GM23338 (cell line): ENCODE results near the gene ARFGAP2. TPM values are rescaled to one million over a fixed set of nuclear protein-coding genes. Genes with fewer than 3 reads are reported as not detected.

Source experiments
- ATAC-seq: fragments of 200-7000 bp; cut with Tn5 transposase; 3 replicates; pipeline ENCODE4 v1.9.1; 2020
- DNase-seq: peaks from one replicate; pipeline ENCODE4 v3.0.0-alpha.2; 2015; ENCODE audit warnings: low spot score
- H2AFZ ChIP-seq: fragments of 200-600 bp; sonication (generic); 2 replicates; pipeline ENCODE4 v1.8.0; 2016; ENCODE audit warnings: antibody characterized with exemption, mild to moderate bottlenecking, moderate library complexity
- H3F3A ChIP-seq: fragments of 200-600 bp; sonication (generic); replicated peaks from 2 replicates; pipeline ENCODE4 v1.8.0; 2017; ENCODE audit warnings: antibody characterized with exemption, mixed run types, low read depth
- H3K27ac ChIP-seq: fragments of 200-600 bp; sonication (generic); 2 replicates; pipeline ENCODE4 v1.6.1; 2016; ENCODE audit warnings: low read depth
- H3K27me3 ChIP-seq: fragments of 200-600 bp; sonication (generic); 2 replicates; pipeline ENCODE4 v1.8.0; 2016; ENCODE audit warnings: mild to moderate bottlenecking, mixed run types, moderate library complexity; ENCODE audit not compliant: insufficient read depth
- H3K36me3 ChIP-seq: fragments of 200-600 bp; sonication (generic); 2 replicates; pipeline ENCODE4 v1.8.0; 2016; ENCODE audit warnings: mild to moderate bottlenecking; ENCODE audit not compliant: insufficient read depth
- H3K4me1 ChIP-seq: fragments of 200-600 bp; sonication (generic); 2 replicates; pipeline ENCODE4 v1.8.0; 2016; ENCODE audit warnings: mild to moderate bottlenecking, moderate library complexity; ENCODE audit not compliant: insufficient read depth
- H3K4me2 ChIP-seq: fragments of 200-600 bp; sonication (generic); 2 replicates; pipeline ENCODE4 v1.7.1; 2017; ENCODE audit warnings: mixed run types
- H3K4me3 ChIP-seq: fragments of 200-600 bp; sonication (generic); 2 replicates; pipeline ENCODE4 v1.6.1; 2016; ENCODE audit warnings: mixed run types
- H3K79me2 ChIP-seq: fragments of 200-600 bp; sonication (generic); replicated peaks from 2 replicates; pipeline ENCODE4 v1.8.0; 2017; ENCODE audit warnings: mild to moderate bottlenecking; ENCODE audit not compliant: insufficient read depth
- H3K9me2 ChIP-seq: fragments of 200-600 bp; sonication (generic); 2 replicates; pipeline ENCODE4 v1.8.0; 2017; ENCODE audit not compliant: insufficient read depth
- H4K20me1 ChIP-seq: fragments of 200-600 bp; sonication (generic); replicated peaks from 2 replicates; pipeline ENCODE4 v1.8.0; 2017; ENCODE audit warnings: mild to moderate bottlenecking; ENCODE audit not compliant: insufficient read depth
- H3K27ac Mint-ChIP-seq: 2 replicates; pipeline ENCODE4 v1.8.0; 2020; ENCODE audit warnings: inconsistent platforms, mild to moderate bottlenecking, moderate library complexity, mixed read lengths
- H3K27me3 Mint-ChIP-seq: 3 replicates; pipeline ENCODE4 v1.8.0; 2022; ENCODE audit warnings: low read depth, mild to moderate bottlenecking, moderate library complexity, mixed read lengths, inconsistent platforms; ENCODE audit not compliant: insufficient read depth, poor library complexity
- H3K36me3 Mint-ChIP-seq: 3 replicates; pipeline ENCODE4 v1.8.0; 2021; ENCODE audit warnings: low read depth, mild to moderate bottlenecking, inconsistent platforms, moderate library complexity, mixed read lengths
- H3K4me1 Mint-ChIP-seq: 3 replicates; pipeline ENCODE4 v1.8.0; 2020; ENCODE audit warnings: mild to moderate bottlenecking, inconsistent platforms, mixed read lengths
- H3K4me3 Mint-ChIP-seq: 3 replicates; pipeline ENCODE4 v1.8.0; 2021; ENCODE audit warnings: moderate library complexity, mild to moderate bottlenecking, inconsistent platforms, mixed read lengths
- H3K9me3 Mint-ChIP-seq: 3 replicates; pipeline ENCODE4 v1.8.0; 2020; ENCODE audit warnings: moderate library complexity, mild to moderate bottlenecking, inconsistent platforms, mixed read lengths
- CREB1 ChIP-seq: fragments of 250-450 bp; sonication (Bioruptor Pico); IDR thresholded peaks from 2 replicates; pipeline ENCODE4 v1.5.0; 2020; ENCODE audit warnings: low read depth, mild to moderate bottlenecking, moderate library complexity
- EZH2 ChIP-seq: fragments of 200-600 bp; sonication (generic); IDR thresholded peaks from one replicate; pipeline ENCODE4 v1.8.0; 2017; ENCODE audit warnings: antibody characterized with exemption, mild to moderate bottlenecking, low read depth; ENCODE audit not compliant: unreplicated experiment
- EZH2phosphoT487 ChIP-seq: fragments of 200-600 bp; sonication (generic); IDR thresholded peaks from one replicate; pipeline ENCODE4 v1.8.1; 2018; ENCODE audit warnings: antibody characterized with exemption; ENCODE audit not compliant: unreplicated experiment
- JUNB ChIP-seq: IDR thresholded peaks from one replicate; pipeline ENCODE4 v1.6.1; 2016; ENCODE audit warnings: antibody characterized with exemption; ENCODE audit not compliant: unreplicated experiment
- NANOG ChIP-seq: IDR thresholded peaks from 2 replicates; pipeline ENCODE4 v1.6.1; 2016; ENCODE audit warnings: antibody characterized with exemption, borderline replicate concordance
- POLR2AphosphoS5 ChIP-seq: IDR thresholded peaks from 2 replicates; pipeline ENCODE4 v1.6.1; 2016; ENCODE audit warnings: antibody characterized with exemption, low read depth
- STAT1 ChIP-seq: IDR thresholded peaks from one replicate; pipeline ENCODE4 v1.6.1; 2016; ENCODE audit warnings: antibody characterized with exemption; ENCODE audit not compliant: unreplicated experiment
- ZNF114 ChIP-seq: fragments of 250-450 bp; sonication (Bioruptor Pico); IDR thresholded peaks from 2 replicates; pipeline ENCODE4 v1.5.0; 2020; ENCODE audit warnings: mild to moderate bottlenecking, moderate library complexity
- ZNF462 ChIP-seq: fragments of 250-450 bp; sonication (Bioruptor Pico); IDR thresholded peaks from 2 replicates; pipeline ENCODE4 v1.5.0; 2020; ENCODE audit warnings: mild to moderate bottlenecking, moderate library complexity
- polyA plus RNA-seq: library from polyadenylated mRNA; unstranded; fragments of >200 nt; fragmentation: Nextera tagmentation; extraction: Ambion mirVana; gene quantifications from 2 replicates; pipeline ENCODE4 v1.2.1, GENCODE V29; 2016
- total RNA-seq: library from RNA; depleted of rRNA; stranded (reverse); fragments of >200 nt; shearing (Covaris generic); gene quantifications from 2 replicates; pipeline ENCODE4 v1.2.3, GENCODE V29; 2014
- TF ChIP-seq, protein P1 (sequence below): IDR thresholded peaks from 2 replicates; pipeline ENCODE4 v1.6.1; 2016; ENCODE audit warnings: antibody characterized with exemption

Gene ARFGAP2
- total and polyA plus RNA-seq, 2 experiments from 2014 or later, result 25.6 to 122 TPM

DNA sequence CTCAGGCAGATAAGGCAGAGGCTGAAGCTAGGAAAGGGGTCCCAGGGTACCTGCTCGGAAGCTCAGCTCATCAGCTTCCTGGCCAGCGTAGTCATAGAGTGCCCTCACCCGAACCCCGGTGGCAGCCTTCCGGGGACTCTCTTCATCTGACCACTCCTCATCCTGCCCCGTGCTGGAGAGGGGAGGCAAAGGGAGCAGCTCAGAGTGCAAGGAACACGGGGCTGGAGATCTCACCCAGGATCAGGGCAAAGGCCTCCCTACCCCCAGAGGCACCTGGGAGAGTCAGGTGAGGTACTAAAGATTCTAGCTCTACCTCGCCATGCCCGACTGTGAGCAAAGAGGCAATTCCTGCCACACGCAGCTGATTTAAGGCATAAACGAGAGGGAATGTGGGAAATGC, 1.6 kb upstream of the ARFGAP2 start:
- Mint-ChIP-seq H3K27me3 (peaks cover 22% of the 10 kb centered on the region), H3K27ac (no peak overlapping the region), H3K36me3 (peaks cover 21% of the 10 kb centered on the region), H3K9me3 (no peaks in the 10 kb centered on the region), H3K4me1 (peaks cover 19% of the 10 kb centered on the region), H3K4me3 (no peak overlapping the region)
- Histone ChIP-seq H3K36me3 (no peaks in the 10 kb centered on the region), H3K27ac (peak overlapping the region; percentile 97; the same call in 1 of the 2 replicates), H3K4me1 (peaks cover 5% of the 10 kb centered on the region; the same call in 1 of the 2 replicates), H3K9me2 (no peaks in the 10 kb centered on the region), H2AFZ (no peak overlapping the region), H4K20me1 (no peaks in the 10 kb centered on the region; the same call in 1 of the 2 replicates), H3K4me2 (no peak overlapping the region), H3K79me2 (peaks cover 38% of the 10 kb centered on the region), H3K27me3 (no peaks in the 10 kb centered on the region), H3K4me3 (no peak overlapping the region), H3F3A (peaks cover 15% of the 10 kb centered on the region)
- no peak for TF ChIP-seq EZH2
- TF ChIP-seq EZH2phosphoT487, result no peak
- TF ChIP-seq CREB1 (CRISPR knock-in tag), result no peak
- TF ChIP-seq ZNF462, result no peak
- TF ChIP-seq NANOG, result no peak
- no peak for TF ChIP-seq ZNF114 (CRISPR knock-in tag)
- no peak for ATAC-seq
- DNase-seq, result no peak

DNA sequence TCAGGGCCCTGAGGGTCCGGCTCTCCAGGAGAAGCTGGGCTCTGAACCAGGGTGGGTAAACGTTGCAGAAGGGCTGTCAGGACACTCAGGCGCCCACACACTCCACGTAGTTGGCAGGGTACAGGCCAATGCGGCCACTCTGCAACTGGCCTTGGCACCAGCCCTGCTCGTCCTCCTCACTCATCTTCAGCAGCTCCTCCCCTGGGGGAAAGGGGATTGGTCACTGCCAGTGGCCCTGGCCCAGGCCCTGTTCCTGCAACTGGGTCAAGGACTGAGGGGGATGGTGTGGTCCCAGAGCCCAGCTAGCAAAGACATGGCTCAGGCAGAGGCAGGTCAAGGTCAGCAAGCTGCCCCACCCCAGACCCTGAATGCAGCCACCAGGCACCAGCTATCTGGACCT, 1.2 kb upstream of the ARFGAP2 start:
- Histone ChIP-seq H2AFZ (no peak overlapping the region), H3F3A (peaks cover 17% of the 10 kb centered on the region), H4K20me1 (no peaks in the 10 kb centered on the region; the same call in 1 of the 2 replicates), H3K27ac (peak overlapping the region; percentile 97), H3K4me2 (peak overlapping the region; percentile 97; the same call in 1 of the 2 replicates), H3K4me3 (peak overlapping the region; percentile 100; the same call in 1 of the 2 replicates), H3K9me2 (no peaks in the 10 kb centered on the region), H3K4me1 (peaks cover 5% of the 10 kb centered on the region; the same call in 1 of the 2 replicates), H3K27me3 (no peaks in the 10 kb centered on the region), H3K36me3 (no peaks in the 10 kb centered on the region), H3K79me2 (peaks cover 40% of the 10 kb centered on the region)
- ATAC-seq (no peak), DNase-seq (no peak)
- peaks cover 25% of the 10 kb centered on the region for H3K36me3 Mint-ChIP-seq
- peak overlapping the region; percentile 95; the same call in 2 of the 3 replicates for H3K4me3 Mint-ChIP-seq
- peaks cover 19% of the 10 kb centered on the region for H3K4me1 Mint-ChIP-seq
- H3K27ac Mint-ChIP-seq, result peak overlapping the region; percentile 99
- H3K27me3 Mint-ChIP-seq, result peaks cover 22% of the 10 kb centered on the region
- H3K9me3 Mint-ChIP-seq, result no peaks in the 10 kb centered on the region
- TF ChIP-seq POLR2AphosphoS5 (no peak; the same call in 1 of the 2 replicates), EZH2phosphoT487 (no peak), ZNF114 (CRISPR knock-in tag) (no peak), STAT1 (no peak), CREB1 (CRISPR knock-in tag) (no peak), NANOG (no peak), JUNB (no peak)
- TF ChIP-seq, protein P1, sequence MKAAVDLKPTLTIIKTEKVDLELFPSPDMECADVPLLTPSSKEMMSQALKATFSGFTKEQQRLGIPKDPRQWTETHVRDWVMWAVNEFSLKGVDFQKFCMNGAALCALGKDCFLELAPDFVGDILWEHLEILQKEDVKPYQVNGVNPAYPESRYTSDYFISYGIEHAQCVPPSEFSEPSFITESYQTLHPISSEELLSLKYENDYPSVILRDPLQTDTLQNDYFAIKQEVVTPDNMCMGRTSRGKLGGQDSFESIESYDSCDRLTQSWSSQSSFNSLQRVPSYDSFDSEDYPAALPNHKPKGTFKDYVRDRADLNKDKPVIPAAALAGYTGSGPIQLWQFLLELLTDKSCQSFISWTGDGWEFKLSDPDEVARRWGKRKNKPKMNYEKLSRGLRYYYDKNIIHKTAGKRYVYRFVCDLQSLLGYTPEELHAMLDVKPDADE, result no peak
